Measurements from ENCODE around the gene NDUFV1.
A peak's percentile ranks its signal among the peaks of the same experiment; 100 is the strongest.

Gene NDUFV1

DNA sequence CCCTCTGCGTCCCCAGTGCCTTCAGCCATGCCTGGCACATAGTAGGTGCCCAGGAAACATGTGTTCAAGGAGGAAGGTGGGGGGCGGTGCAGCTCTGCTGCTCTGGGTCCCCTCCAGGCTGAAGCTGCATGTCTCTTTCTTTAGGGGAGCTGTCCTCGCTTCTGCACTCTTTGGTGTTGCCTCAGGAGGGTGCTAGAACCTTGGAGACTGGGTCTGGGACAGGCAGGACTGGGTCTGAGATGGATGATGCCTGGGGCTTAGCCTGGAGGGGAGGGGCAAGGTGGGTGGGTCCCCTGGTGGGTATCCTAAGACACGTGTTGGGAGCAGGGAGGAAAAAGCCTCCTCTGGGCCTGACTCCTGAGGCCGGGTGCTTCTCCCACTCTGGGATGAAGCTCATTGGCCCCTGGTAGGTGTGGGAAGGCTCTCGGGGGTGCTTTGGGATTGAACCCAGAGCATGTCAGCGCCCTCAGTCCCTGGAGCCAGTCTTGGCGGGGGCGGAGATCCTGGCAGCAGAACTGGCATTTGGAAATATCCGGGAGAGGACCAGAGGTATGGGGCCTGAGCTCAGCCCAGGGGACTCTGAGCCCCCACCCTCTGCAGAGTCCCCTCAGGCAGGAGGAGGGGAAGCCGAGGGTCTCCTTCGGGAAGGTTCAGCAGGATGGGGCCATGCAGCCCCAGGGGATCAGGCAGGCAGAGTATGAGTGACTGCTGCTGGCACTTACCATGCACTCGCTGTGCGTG is 29.8 kb upstream of the NDUFV1 start:
- Histone ChIP-seq H3K27me3 (replicated peaks; ENCODE audit: control insufficient read depth, insufficient read depth, low read length) (no peaks in the 10 kb centered on the region; the same call in 1 of the 2 replicates), H3K4me3 (replicated peaks; ENCODE audit: low read depth, low read length) (no peak overlapping the region), H3K36me3 (ENCODE audit: control insufficient read depth, insufficient read depth, low read length) (no peaks in the 10 kb centered on the region)
- DNase-seq (ENCODE audit: extremely low read depth, insufficient read length), result no peak
- TF ChIP-seq, protein P1, sequence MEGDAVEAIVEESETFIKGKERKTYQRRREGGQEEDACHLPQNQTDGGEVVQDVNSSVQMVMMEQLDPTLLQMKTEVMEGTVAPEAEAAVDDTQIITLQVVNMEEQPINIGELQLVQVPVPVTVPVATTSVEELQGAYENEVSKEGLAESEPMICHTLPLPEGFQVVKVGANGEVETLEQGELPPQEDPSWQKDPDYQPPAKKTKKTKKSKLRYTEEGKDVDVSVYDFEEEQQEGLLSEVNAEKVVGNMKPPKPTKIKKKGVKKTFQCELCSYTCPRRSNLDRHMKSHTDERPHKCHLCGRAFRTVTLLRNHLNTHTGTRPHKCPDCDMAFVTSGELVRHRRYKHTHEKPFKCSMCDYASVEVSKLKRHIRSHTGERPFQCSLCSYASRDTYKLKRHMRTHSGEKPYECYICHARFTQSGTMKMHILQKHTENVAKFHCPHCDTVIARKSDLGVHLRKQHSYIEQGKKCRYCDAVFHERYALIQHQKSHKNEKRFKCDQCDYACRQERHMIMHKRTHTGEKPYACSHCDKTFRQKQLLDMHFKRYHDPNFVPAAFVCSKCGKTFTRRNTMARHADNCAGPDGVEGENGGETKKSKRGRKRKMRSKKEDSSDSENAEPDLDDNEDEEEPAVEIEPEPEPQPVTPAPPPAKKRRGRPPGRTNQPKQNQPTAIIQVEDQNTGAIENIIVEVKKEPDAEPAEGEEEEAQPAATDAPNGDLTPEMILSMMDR (IDR thresholded peaks at IDR 0.05; ENCODE audit: insufficient read depth, low read length, poor library complexity, severe bottlenecking), result peak; percentile 36

- TF ChIP-seq, protein P1 (IDR thresholded peaks at IDR 0.05; ENCODE audit: insufficient read depth, low read length, poor library complexity, severe bottlenecking), result no peak
- no peak for DNase-seq (ENCODE audit: extremely low read depth, insufficient read length)
- no peaks in the 10 kb centered on the region for H3K36me3 ChIP-seq (ENCODE audit: control insufficient read depth, insufficient read depth, low read length)
- no peaks in the 10 kb centered on the region; the same call in 1 of the 2 replicates for H3K27me3 ChIP-seq (replicated peaks; ENCODE audit: control insufficient read depth, insufficient read depth, low read length)
- no peak overlapping the region for H3K4me3 ChIP-seq (replicated peaks; ENCODE audit: low read depth, low read length)
Observed at GRCh38 chr11:67577951-67578350, 28.8 kb upstream of the NDUFV1 start.

- Histone ChIP-seq H3K27me3 (replicated peaks; ENCODE audit: control insufficient read depth, insufficient read depth, low read length) (no peaks in the 10 kb centered on the region; the same call in 1 of the 2 replicates), H3K4me3 (replicated peaks; ENCODE audit: low read depth, low read length) (no peak overlapping the region), H3K36me3 (ENCODE audit: control insufficient read depth, insufficient read depth, low read length) (peaks cover 10% of the 10 kb centered on the region)
- no peak for DNase-seq (ENCODE audit: extremely low read depth, insufficient read length)
- TF ChIP-seq, protein P1 (IDR thresholded peaks at IDR 0.05; ENCODE audit: insufficient read depth, low read length, poor library complexity, severe bottlenecking), result no peak
Observed at GRCh38 chr11:67581469-67581868, 25.3 kb upstream of the NDUFV1 start.

- Histone ChIP-seq H3K27me3 (replicated peaks; ENCODE audit: control insufficient read depth, insufficient read depth, low read length) (no peaks in the 10 kb centered on the region; the same call in 1 of the 2 replicates), H3K36me3 (ENCODE audit: control insufficient read depth, insufficient read depth, low read length) (peaks cover 10% of the 10 kb centered on the region), H3K4me3 (replicated peaks; ENCODE audit: low read depth, low read length) (no peak overlapping the region)
- TF ChIP-seq, protein P1 (IDR thresholded peaks at IDR 0.05; ENCODE audit: insufficient read depth, low read length, poor library complexity, severe bottlenecking), result no peak
- no peak for DNase-seq (ENCODE audit: extremely low read depth, insufficient read length)
Observed at GRCh38 chr11:67582011-67582410, 24.7 kb upstream of the NDUFV1 start.

GRCh38 chr11:67583247-67584204 is 23.2 kb upstream of the NDUFV1 start, which contains the start of gene GSTP1:
Gene GSTP1 (plus strand): TSS chr11:67583812. CDS start chr11:67583844, 32 bp downstream.
- DNase-seq (ENCODE audit: extremely low read depth, insufficient read length), result peak; percentile 91
- TF ChIP-seq, protein P1 (IDR thresholded peaks at IDR 0.05; ENCODE audit: insufficient read depth, low read length, poor library complexity, severe bottlenecking), result peak; percentile 35
- H3K27me3 ChIP-seq (replicated peaks; ENCODE audit: control insufficient read depth, insufficient read depth, low read length), result no peaks in the 10 kb centered on the region
- H3K4me3 ChIP-seq (replicated peaks; ENCODE audit: low read depth, low read length), result peak within 1 kb of the TSS; percentile 84
- H3K36me3 ChIP-seq (ENCODE audit: control insufficient read depth, insufficient read depth, low read length), result peaks cover 10% of the 10 kb centered on the region
